Activated CD4-positive, alpha-beta T cell treated with anti-CD3 and anti-CD28 coated beads for 36 hours (primary cell): ENCODE measurements around the gene SEBOX. TPM values are rescaled to one million over a fixed set of nuclear protein-coding genes. Genes with fewer than 3 reads are reported as not detected.

ENCODE experiments used
- ATAC-seq: fragments of 200-7000 bp; cut with Tn5 transposase; one replicate; pipeline ENCODE4 v1.10.0; 2021; ENCODE audit warnings: mild to moderate bottlenecking, moderate library complexity
- CTCF ChIA-PET: fragments of 350-600 bp; sonication (Branson Sonifier 250); formaldehyde crosslinking; loops from one replicate; lab custom pipeline; 2021; ENCODE audit warnings: antibody characterized with exemption; lab: Charles Lee
- POLR2A ChIA-PET: fragments of 350-600 bp; sonication (Branson Sonifier 250); formaldehyde crosslinking; loops from one replicate; lab custom pipeline; 2021; ENCODE audit warnings: antibody characterized with exemption, inconsistent platforms; lab: Charles Lee
- DNase-seq: peaks from one replicate; pipeline ENCODE4 v3.0.0-alpha.2; 2020
- H3K27ac Mint-ChIP-seq: one replicate; pipeline ENCODE4 v1.8.0; 2021; ENCODE audit warnings: mixed read lengths
- H3K27me3 Mint-ChIP-seq: one replicate; pipeline ENCODE4 v1.8.0; 2021; ENCODE audit warnings: mixed read lengths
- H3K36me3 Mint-ChIP-seq: one replicate; pipeline ENCODE4 v1.8.0; 2021; ENCODE audit warnings: low read depth, mixed read lengths
- H3K4me1 Mint-ChIP-seq: one replicate; pipeline ENCODE4 v1.8.0; 2021; ENCODE audit warnings: mixed read lengths
- H3K4me3 Mint-ChIP-seq: one replicate; pipeline ENCODE4 v1.8.0; 2021; ENCODE audit warnings: mild to moderate bottlenecking, moderate library complexity, mixed read lengths
- H3K9me3 Mint-ChIP-seq: one replicate; pipeline ENCODE4 v1.8.0; 2021; ENCODE audit warnings: low read depth, mixed read lengths
- intact Hi-C, 2 experiments: fragments of 100-400 bp; cut with DNase I in 1 of 2; cut with micrococcal nuclease in 1 of 2; formaldehyde crosslinking; loops; one replicate each; pipeline versions ENCODE4 v1.14.2 to v1.15.1; 2022 to 2024; cut with DNase I, micrococcal nuclease
- total RNA-seq, 2 experiments: library from RNA; stranded (reverse); gene quantifications; one replicate each; pipeline ENCODE4 v1.2.3, GENCODE V29; 2021

The SEBOX gene
- total RNA-seq, 2 experiments from 2014 or later: not detected

DNA sequence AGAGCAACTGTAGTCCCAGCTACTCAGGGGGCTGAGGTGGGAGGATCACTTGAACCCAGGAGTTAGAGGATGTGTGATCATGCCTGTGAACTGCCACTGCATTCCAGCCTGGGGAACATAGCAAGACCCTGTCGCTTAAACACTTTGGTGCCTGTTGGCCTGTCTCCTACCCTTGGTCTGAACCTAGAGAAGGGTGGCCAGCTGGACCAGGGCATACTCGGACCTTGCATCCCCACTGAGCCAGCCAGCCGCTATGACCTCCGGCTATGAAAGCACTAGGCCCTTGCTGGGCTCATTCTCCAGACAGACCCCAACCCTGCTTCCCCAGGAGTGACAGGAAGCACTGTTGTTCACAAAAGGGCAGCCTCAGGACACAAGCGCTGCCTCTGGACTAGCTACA lies 34.3 kb downstream of the SEBOX start:
- DNase-seq: no peak
- Mint-ChIP-seq H3K27ac (no peak overlapping the region), H3K4me1 (peaks cover 42% of the 10 kb centered on the region), H3K36me3 (peaks cover 33% of the 10 kb centered on the region), H3K9me3 (no peaks in the 10 kb centered on the region), H3K27me3 (no peaks in the 10 kb centered on the region), H3K4me3 (no peak overlapping the region)
- intact Hi-C loops: loop anchor here in 1 of 2 experiments (10.0 kb wide), 1 partner anchor 876 kb away; the partner anchor contains the start of gene KSR1
- ChIA-PET CTCF (interaction anchor here (0.6 to 1.1 kb wide), 4 partner anchors 10 to 79 kb away, joined by 3 to 4 read pairs (median 3); no protein-coding TSS in a partner anchor), POLR2A (no interaction called here)
- ATAC-seq: no peak

DNA sequence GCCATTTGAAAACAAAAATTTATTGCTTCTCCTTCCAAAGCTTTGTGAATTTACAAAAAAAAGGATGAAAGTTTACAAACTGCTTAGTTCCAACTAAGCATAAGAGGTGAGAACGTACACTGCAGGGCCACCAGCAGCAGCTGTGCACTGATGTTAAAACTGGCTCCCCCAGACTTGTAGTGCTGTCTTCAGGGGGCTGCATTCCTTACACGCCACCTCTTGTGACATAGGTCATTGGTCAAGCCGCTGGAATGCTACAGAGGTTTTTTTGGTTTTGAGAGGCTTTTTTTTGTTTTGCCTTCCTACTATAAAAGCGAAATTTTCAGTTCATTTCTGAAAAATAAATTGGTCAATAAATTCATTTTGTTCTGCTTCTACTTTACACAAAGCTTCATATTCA lies 36.7 kb downstream of the SEBOX start:
- Mint-ChIP-seq H3K27ac (no peak overlapping the region), H3K27me3 (no peaks in the 10 kb centered on the region), H3K36me3 (peaks cover 33% of the 10 kb centered on the region), H3K4me1 (peaks cover 25% of the 10 kb centered on the region), H3K4me3 (no peak overlapping the region), H3K9me3 (no peaks in the 10 kb centered on the region)
- ATAC-seq (no peak), DNase-seq (no peak)
- ChIA-PET POLR2A (interaction anchor here (0.6 kb wide), 1 partner anchor 88 kb away, joined by 3 read pairs; no protein-coding TSS in a partner anchor), CTCF (interaction anchor here (0.7 to 1.4 kb wide), 2 partner anchors 77 to 88 kb away, joined by 3 to 5 read pairs; no protein-coding TSS in a partner anchor)
- intact Hi-C loops: no loop called here

DNA sequence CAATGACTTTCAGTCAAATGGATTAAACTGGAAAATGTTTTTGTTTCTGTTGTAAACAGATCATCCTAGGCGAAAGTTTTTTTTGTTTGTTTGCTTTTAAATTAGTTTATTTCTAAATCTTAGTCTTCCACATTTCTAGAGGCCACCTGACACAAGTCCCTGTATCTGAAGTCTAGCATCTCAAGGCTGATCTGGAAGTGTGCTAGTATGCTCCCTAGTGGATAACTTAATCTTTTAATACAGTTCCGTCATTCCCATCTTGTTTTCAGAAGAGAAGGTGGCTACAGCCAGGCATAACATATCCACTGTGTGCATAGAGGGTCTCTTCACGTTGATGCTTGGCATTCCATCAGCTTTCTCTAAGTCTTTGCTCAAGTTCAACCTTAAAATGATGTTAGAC lies 37.3 kb downstream of the SEBOX start:
- DNase-seq (no peak), ATAC-seq (no peak)
- intact Hi-C loops: loop anchor here in 1 of 2 experiments (1.0 kb wide), 2 partner anchors 8 to 49 kb away; partner anchors contain the start of gene TMEM97
- Mint-ChIP-seq H3K27me3 (no peaks in the 10 kb centered on the region), H3K36me3 (peaks cover 33% of the 10 kb centered on the region), H3K9me3 (no peaks in the 10 kb centered on the region), H3K4me1 (peaks cover 25% of the 10 kb centered on the region), H3K27ac (peak overlapping the region; percentile 2), H3K4me3 (no peak overlapping the region)
- CTCF ChIA-PET: interaction anchor here (0.7 kb wide), 1 partner anchor 89 kb away, joined by 3 read pairs; no protein-coding TSS in a partner anchor
- POLR2A ChIA-PET: interaction anchor here (0.6 kb wide), 1 partner anchor 89 kb away, joined by 3 read pairs; no protein-coding TSS in a partner anchor

DNA sequence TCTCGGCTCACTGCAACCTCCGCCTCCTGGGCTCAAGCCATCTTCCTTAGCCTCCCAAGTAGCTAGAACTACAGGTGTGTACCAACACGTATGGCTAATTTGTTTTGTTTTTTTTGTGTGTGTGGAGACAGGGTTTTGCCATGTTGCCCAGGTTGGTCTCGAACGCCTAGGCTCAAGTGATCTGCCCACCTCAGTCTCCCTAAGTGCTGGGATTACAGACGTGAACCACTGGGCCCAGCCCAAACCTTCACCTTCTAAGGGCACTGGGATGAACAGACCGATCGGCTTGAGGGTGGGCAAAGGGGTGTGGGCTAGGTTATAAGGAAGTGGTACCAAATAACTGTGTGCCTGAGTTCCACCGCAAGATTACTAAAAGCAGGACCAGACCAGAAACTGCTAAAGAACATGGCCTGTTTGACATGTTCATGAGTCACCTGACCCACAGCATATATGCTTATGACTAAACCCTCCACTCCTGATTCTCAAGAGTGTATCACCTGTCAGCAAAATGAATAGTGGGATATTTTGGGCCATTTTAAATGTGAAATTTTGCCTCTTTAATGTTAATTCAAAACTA lies 37.9 kb downstream of the SEBOX start:
- peaks cover 29% of the 10 kb centered on the region for H3K4me1 Mint-ChIP-seq
- POLR2A ChIA-PET: no interaction called here
- no peaks in the 10 kb centered on the region for H3K27me3 Mint-ChIP-seq
- peaks cover 38% of the 10 kb centered on the region for H3K36me3 Mint-ChIP-seq
- DNase-seq (peak; percentile 52), ATAC-seq (peak; percentile 98)
- CTCF ChIA-PET: no interaction called here
- H3K9me3 Mint-ChIP-seq: no peaks in the 10 kb centered on the region
- no peak overlapping the region for H3K4me3 Mint-ChIP-seq
- peak overlapping the region; percentile 19 for H3K27ac Mint-ChIP-seq
- intact Hi-C loops: loop anchor here in 1 of 2 experiments (1.0 kb wide), 2 partner anchors 8 to 49 kb away; partner anchors contain the start of gene TMEM97

DNA sequence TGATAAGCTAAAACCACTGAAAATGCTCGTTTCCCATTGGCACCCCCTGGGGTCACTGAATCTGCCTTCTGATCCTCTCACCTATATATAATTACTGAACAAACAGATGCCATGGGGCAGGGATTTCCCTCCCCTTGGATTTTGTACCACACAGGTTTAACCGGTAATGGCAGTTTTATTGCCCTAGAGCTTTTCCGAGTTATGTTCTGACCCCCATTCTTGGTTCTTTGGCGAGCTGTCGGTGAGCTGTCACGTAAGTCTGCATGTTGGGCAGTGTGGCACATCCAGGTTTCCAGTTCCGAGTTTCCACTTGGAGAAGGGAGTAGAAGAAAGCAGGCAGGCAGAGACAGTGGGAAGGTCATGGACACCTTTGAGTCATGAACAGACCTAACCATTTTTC lies 38.9 kb downstream of the SEBOX start:
- POLR2A ChIA-PET: no interaction called here
- Mint-ChIP-seq H3K27ac (no peak overlapping the region), H3K4me3 (no peak overlapping the region), H3K9me3 (no peaks in the 10 kb centered on the region), H3K36me3 (peaks cover 41% of the 10 kb centered on the region), H3K27me3 (no peaks in the 10 kb centered on the region), H3K4me1 (peaks cover 34% of the 10 kb centered on the region)
- ATAC-seq (no peak), DNase-seq (no peak)
- intact Hi-C loops: no loop called here
- CTCF ChIA-PET: interaction anchor here (0.8 to 1.4 kb wide), 4 partner anchors 10 to 90 kb away, joined by 3 read pairs; no protein-coding TSS in a partner anchor

DNA sequence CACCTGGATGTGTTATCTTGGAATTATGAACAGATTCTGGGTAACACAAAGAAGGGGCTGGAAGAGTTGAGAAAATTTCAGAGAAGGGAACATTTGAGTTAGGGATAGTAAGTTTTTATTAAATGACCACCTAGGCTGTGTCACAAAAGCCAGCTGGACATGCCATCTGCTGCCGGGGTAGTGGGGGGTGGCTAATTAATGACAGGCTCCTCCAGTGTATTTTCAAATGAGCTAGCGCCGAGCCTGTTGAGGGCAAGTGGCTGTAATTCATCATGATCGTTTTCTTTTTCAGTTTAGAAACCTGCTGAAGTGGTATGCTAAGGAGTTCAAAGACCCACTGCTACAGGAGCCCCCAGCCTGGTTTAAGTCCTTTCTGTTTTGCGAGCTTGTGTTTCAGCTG lies 39.8 kb downstream of the SEBOX start:
- intact Hi-C loops: no loop called here
- Mint-ChIP-seq H3K4me3 (no peak overlapping the region), H3K27ac (no peak overlapping the region), H3K27me3 (no peaks in the 10 kb centered on the region), H3K4me1 (peaks cover 42% of the 10 kb centered on the region), H3K36me3 (peaks cover 47% of the 10 kb centered on the region), H3K9me3 (no peaks in the 10 kb centered on the region)
- DNase-seq: no peak
- ChIA-PET CTCF (interaction anchor here (0.6 to 1.4 kb wide), 4 partner anchors 11 to 517 kb away, joined by 3 read pairs; no protein-coding TSS in a partner anchor), POLR2A (no interaction called here)
- ATAC-seq: no peak

DNA sequence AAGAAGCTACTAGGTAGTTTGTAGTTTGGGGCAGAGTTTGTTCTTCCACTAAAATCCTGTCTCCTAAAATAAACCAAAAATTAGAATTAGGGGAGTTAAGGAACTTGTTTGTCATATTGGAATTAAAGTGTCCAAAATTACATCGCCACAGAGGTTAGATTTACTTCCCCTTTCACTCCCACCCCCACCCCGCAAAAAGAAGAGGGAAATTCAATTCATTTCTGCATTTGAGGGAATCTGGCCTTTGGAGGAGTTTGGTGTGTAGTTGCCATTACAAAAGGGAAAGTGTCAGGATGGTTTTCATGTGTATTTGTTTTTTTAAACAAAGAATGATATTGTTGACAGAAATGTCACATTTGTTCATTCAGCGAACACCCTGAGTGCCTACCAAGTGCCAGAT lies 40.2 kb downstream of the SEBOX start:
- Mint-ChIP-seq H3K4me1 (peaks cover 46% of the 10 kb centered on the region), H3K27me3 (no peaks in the 10 kb centered on the region), H3K4me3 (no peak overlapping the region), H3K9me3 (no peaks in the 10 kb centered on the region), H3K36me3 (peaks cover 47% of the 10 kb centered on the region), H3K27ac (no peak overlapping the region)
- CTCF ChIA-PET: interaction anchor here (0.6 kb wide), 1 partner anchor 159 kb away, joined by 3 read pairs; no protein-coding TSS in a partner anchor
- POLR2A ChIA-PET: no interaction called here
- DNase-seq (no peak), ATAC-seq (no peak)
- intact Hi-C loops: no loop called here

DNA sequence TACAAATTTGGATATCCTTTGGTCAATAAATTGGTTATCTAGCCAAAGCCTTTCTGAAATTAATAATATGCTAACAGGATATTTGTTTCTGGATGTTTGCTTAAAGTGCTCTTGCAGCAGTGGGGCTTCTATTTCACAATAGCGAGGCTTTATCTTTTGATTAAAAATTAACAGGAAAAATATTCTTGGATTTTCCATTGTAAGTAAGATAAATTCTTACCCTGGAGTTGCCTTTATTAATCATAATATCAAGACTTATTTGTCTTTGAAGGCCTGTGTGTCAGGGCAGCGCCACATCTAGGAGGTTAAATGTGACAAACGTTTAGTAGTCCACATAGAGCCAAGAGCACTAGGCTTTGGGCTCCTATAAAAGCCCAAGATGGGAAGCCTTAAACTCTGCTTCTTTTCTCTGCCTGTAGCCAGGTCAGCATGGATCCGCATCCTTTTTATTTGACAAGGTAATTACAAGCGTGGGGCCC lies 40.7 kb downstream of the SEBOX start:
- ChIA-PET CTCF (interaction anchor here (0.6 kb wide), 1 partner anchor 160 kb away, joined by 3 read pairs; no protein-coding TSS in a partner anchor), POLR2A (no interaction called here)
- no peaks in the 10 kb centered on the region for H3K27me3 Mint-ChIP-seq
- H3K36me3 Mint-ChIP-seq: peaks cover 45% of the 10 kb centered on the region
- no peak overlapping the region for H3K4me3 Mint-ChIP-seq
- peaks cover 46% of the 10 kb centered on the region for H3K4me1 Mint-ChIP-seq
- no peak for DNase-seq
- no peak overlapping the region for H3K27ac Mint-ChIP-seq
- no peaks in the 10 kb centered on the region for H3K9me3 Mint-ChIP-seq
- no peak for ATAC-seq
- intact Hi-C loops: no loop called here

DNA sequence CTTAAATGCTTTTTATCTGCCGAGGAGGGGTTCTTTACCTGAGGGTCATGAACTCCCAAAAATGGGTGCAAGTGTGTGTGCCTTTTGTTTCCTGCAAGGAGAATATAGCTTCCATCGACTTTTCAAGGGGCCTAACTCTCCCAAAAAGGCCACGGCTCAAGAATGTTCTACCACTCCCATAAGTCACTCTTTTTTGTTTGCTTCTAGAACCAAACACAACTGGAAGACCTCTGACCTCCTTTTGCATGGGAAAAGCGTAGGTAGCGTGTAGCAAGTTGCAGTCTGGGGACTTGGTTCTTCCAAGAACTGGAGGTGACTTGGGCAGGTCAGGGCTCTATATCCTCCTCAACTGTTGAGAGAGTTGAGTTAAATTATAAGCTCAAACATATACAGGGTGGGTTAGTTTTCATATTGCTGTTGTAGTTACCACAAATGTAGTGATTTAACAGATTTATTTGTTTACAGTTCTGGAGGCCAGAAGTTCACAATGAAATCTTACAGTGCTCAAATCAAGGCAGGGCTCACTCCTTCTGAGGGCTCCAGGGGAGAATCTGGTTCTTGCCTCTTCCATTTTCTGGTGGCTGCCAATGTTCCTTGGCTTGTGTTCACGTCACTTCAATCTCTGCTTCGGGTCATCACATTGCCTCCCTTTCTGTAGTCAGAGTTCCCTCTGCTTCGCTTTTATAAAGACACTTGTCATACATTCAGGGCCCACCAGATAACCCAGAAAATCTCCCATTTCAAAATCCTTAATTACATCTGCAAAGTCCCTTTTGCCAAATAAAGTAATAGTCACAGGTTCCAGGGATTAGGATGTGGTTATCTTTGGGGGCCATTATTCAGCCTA lies 44.6 kb downstream of the SEBOX start:
- CTCF ChIA-PET: interaction anchor here (0.6 to 1.9 kb wide), 6 partner anchors 10 to 316 kb away, joined by 3 to 10 read pairs (median 3); partner anchors contain the start of genes IFT20 and TNFAIP1
- no peak for ATAC-seq
- Mint-ChIP-seq H3K4me3 (peak overlapping the region; percentile 96), H3K27ac (peak overlapping the region; percentile 88), H3K36me3 (peaks cover 14% of the 10 kb centered on the region), H3K9me3 (no peaks in the 10 kb centered on the region), H3K4me1 (peaks cover 30% of the 10 kb centered on the region), H3K27me3 (no peaks in the 10 kb centered on the region)
- intact Hi-C loops: no loop called here
- POLR2A ChIA-PET: interaction anchor here (0.6 kb wide), 1 partner anchor 11 kb away, joined by 5 read pairs; no protein-coding TSS in a partner anchor
- DNase-seq: no peak

DNA sequence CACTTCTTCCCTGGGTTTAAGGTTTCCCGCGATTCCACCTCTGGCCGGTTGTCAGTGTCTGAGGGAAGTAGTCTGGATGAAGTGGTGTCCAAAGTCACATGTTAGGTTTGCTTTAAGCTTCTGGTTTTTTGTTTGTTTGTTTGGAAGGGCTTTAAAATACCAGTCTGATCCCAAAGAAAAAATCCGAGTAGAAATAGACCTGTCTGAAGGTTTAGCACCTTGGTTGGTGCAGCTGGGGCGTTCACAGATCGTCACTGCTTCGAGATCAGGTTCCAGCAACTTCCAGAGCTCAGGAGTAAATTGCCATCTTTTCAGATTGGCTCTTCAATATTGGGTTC lies 45.4 kb downstream of the SEBOX start:
- Mint-ChIP-seq H3K9me3 (no peaks in the 10 kb centered on the region), H3K36me3 (peaks cover 14% of the 10 kb centered on the region), H3K27ac (peak overlapping the region; percentile 88), H3K27me3 (no peaks in the 10 kb centered on the region), H3K4me1 (peaks cover 30% of the 10 kb centered on the region), H3K4me3 (peak overlapping the region; percentile 96)
- no peak for ATAC-seq
- intact Hi-C loops: loop anchor here (1.0 to 2.0 kb wide), 9 partner anchors 8 to 427 kb away; partner anchors contain the start of genes IFT20 (in 2 of the 2), TNFAIP1 (in 2 of the 2), LYRM9 (in 1 of the 2) and POLDIP2 (in 1 of the 2)
- ChIA-PET POLR2A (no interaction called here), CTCF (interaction anchor here (0.6 to 1.2 kb wide), 5 partner anchors 11 to 830 kb away, joined by 3 to 4 read pairs (median 3); partner anchors contain the start of genes IFT20, POLDIP2 and TNFAIP1)
- no peak for DNase-seq
